CD8-positive, alpha-beta memory T cell (primary cell): Measurements from ENCODE around the gene ADPRH. TPM values are rescaled to one million over a fixed set of nuclear protein-coding genes. Genes with fewer than 3 reads are reported as not detected.
"Not testable (repeated sequence)": the region's sequence is repeated elsewhere in the genome, so short reads cannot be mapped to it uniquely, and the experiment has no call there.

Experiments used
- CTCF ChIA-PET: fragments of 350-600 bp; sonication (Branson Sonifier 250); formaldehyde crosslinking; loops from one replicate; lab custom pipeline; 2021; ENCODE audit warnings: antibody characterized with exemption; lab: Charles Lee
- POLR2A ChIA-PET: fragments of 350-600 bp; sonication (Branson Sonifier 250); formaldehyde crosslinking; loops from one replicate; lab custom pipeline; 2021; ENCODE audit warnings: antibody characterized with exemption; lab: Charles Lee
- DNase-seq, 5 donors: peaks; one replicate each; pipeline versions ENCODE4 v3.0.0 to v3.0.0-alpha.2; 2020 to 2022; ENCODE audit warnings: mixed read lengths in 1 of 5
- H3K27ac ChIP-seq: one replicate; pipeline ENCODE4 v1.7.0; 2013; ENCODE audit warnings: low read depth, mild to moderate bottlenecking, low read length, moderate library complexity
- H3K27me3 ChIP-seq: 2 replicates; pipeline ENCODE4 v1.7.0; 2013; ENCODE audit warnings: low read length, mild to moderate bottlenecking; ENCODE audit not compliant: insufficient read depth, poor library complexity, severe bottlenecking
- H3K36me3 ChIP-seq: 2 replicates; pipeline ENCODE4 v1.7.0; 2013; ENCODE audit warnings: mild to moderate bottlenecking, low read length, moderate library complexity; ENCODE audit not compliant: insufficient read depth
- H3K4me1 ChIP-seq: 2 replicates; pipeline ENCODE4 v1.7.0; 2013; ENCODE audit warnings: mild to moderate bottlenecking, low read length, moderate library complexity; ENCODE audit not compliant: insufficient read depth
- H3K4me3 ChIP-seq: 2 replicates; pipeline ENCODE4 v1.7.0; 2013; ENCODE audit warnings: mild to moderate bottlenecking, low read length
- H3K9me3 ChIP-seq: 2 replicates; pipeline ENCODE4 v1.7.0; 2013; ENCODE audit warnings: mild to moderate bottlenecking, low read length
- H3K27ac Mint-ChIP-seq, 8 donors: one replicate each; pipeline ENCODE4 v1.8.0; 2020 to 2021; ENCODE audit warnings: mixed read lengths in 8 of 8, mild to moderate bottlenecking in 6 of 8, inconsistent platforms in 3 of 8, moderate library complexity in 3 of 8
- H3K27me3 Mint-ChIP-seq, 2 donors: one replicate each; pipeline ENCODE4 v1.8.0; 2020 to 2021; ENCODE audit warnings: mixed read lengths in 2 of 2, mild to moderate bottlenecking in 1 of 2, moderate library complexity in 1 of 2
- H3K36me3 Mint-ChIP-seq, 3 donors: one replicate each; pipeline ENCODE4 v1.8.0; 2020 to 2021; ENCODE audit warnings: mixed read lengths in 3 of 3, inconsistent platforms in 1 of 3, mild to moderate bottlenecking in 1 of 3
- H3K4me1 Mint-ChIP-seq, 3 donors: one replicate each; pipeline ENCODE4 v1.8.0; 2020 to 2021; ENCODE audit warnings: mixed read lengths in 3 of 3, inconsistent platforms in 1 of 3, mild to moderate bottlenecking in 1 of 3
- H3K4me3 Mint-ChIP-seq, 7 donors: one replicate each; pipeline ENCODE4 v1.8.0; 2020 to 2021; ENCODE audit warnings: mixed read lengths in 7 of 7, mild to moderate bottlenecking in 6 of 7, moderate library complexity in 4 of 7, inconsistent platforms in 2 of 7
- H3K9me3 Mint-ChIP-seq, 5 donors: one replicate each; pipeline ENCODE4 v1.8.0; 2020 to 2022; ENCODE audit warnings: mixed read lengths in 5 of 5, mild to moderate bottlenecking in 3 of 5, moderate library complexity in 2 of 5, inconsistent platforms in 1 of 5
- polyA plus RNA-seq: library from polyadenylated mRNA; unstranded; fragments of 300-500 nt; fragmentation: Illumina TruSeq; gene quantifications from one replicate; pipeline ENCODE4 v1.2.3, GENCODE V29; 2021
- total RNA-seq, 2 experiments: library from RNA; stranded (reverse); gene quantifications; one replicate each; pipeline ENCODE4 v1.2.3, GENCODE V29; 2021

The ADPRH gene
- total and polyA plus RNA-seq, 3 experiments from 2014 or later = 2.5 to 7.9 (median 6.8) TPM

GRCh38 chr3:119562307-119562961 is 16.9 kb upstream of the ADPRH start:
- peak in 4 of 5 donors; percentile 33 to 75 (median 38) for DNase-seq
- Mint-ChIP-seq H3K4me3 (peak overlapping the region in 3 of 7 donors; percentile 24 to 49 (median 47)), H3K36me3 (no peaks in the 10 kb centered on the region), H3K27me3 (peaks cover 0 to 2% of the 10 kb centered on the region in 2 donors), H3K9me3 (no peaks in the 10 kb centered on the region), H3K4me1 (peaks cover 15 to 30% (median 26%) of the 10 kb centered on the region in 3 donors), H3K27ac (peak overlapping the region; percentile 78 to 97 (median 89))
- Histone ChIP-seq H3K4me1 (no peaks in the 10 kb centered on the region), H3K4me3 (no peak overlapping the region), H3K27ac (no peak overlapping the region), H3K9me3 (no peaks in the 10 kb centered on the region), H3K36me3 (no peaks in the 10 kb centered on the region), H3K27me3 (no peaks in the 10 kb centered on the region)
- ChIA-PET CTCF (interaction anchor here (0.9 to 1.5 kb wide), 2 partner anchors 18 to 678 kb away, joined by 3 read pairs; no protein-coding TSS in a partner anchor), POLR2A (no interaction called here)

GRCh38 chr3:119563334-119563733 is 16.0 kb upstream of the ADPRH start:
- H3K36me3 ChIP-seq, H3K27me3 Mint-ChIP-seq, POLR2A ChIA-PET, H3K27ac Mint-ChIP-seq, H3K27ac ChIP-seq, H3K4me3 ChIP-seq, H3K4me1 ChIP-seq, H3K9me3 ChIP-seq, DNase-seq, H3K36me3 Mint-ChIP-seq, H3K9me3 Mint-ChIP-seq, H3K4me3 Mint-ChIP-seq, H3K27me3 ChIP-seq: not testable (repeated sequence)
- peaks cover 15 to 23% (median 17%) of the 10 kb centered on the region in 3 donors for H3K4me1 Mint-ChIP-seq
- CTCF ChIA-PET = interaction anchor here (0.9 kb wide), 1 partner anchor 679 kb away, joined by 3 read pairs; no protein-coding TSS in a partner anchor

- no peaks in the 10 kb centered on the region for H3K9me3 ChIP-seq
- H3K36me3 ChIP-seq = no peaks in the 10 kb centered on the region
- no peaks in the 10 kb centered on the region for H3K4me1 ChIP-seq
- no peaks in the 10 kb centered on the region for H3K4me1 Mint-ChIP-seq
- no peak for DNase-seq
- no peak overlapping the region for H3K4me3 ChIP-seq
- peaks cover 0 to 5% (median 0%) of the 10 kb centered on the region in 3 donors for H3K36me3 Mint-ChIP-seq
- no peak overlapping the region for H3K4me3 Mint-ChIP-seq
- ChIA-PET CTCF (no interaction called here), POLR2A (no interaction called here)
- peaks cover 16 to 34% of the 10 kb centered on the region in 2 donors for H3K27me3 Mint-ChIP-seq
- H3K27ac ChIP-seq = no peak overlapping the region
- H3K9me3 Mint-ChIP-seq = no peaks in the 10 kb centered on the region
- peak overlapping the region in 1 of 8 donors; percentile 68 for H3K27ac Mint-ChIP-seq
- H3K27me3 ChIP-seq = no peaks in the 10 kb centered on the region
These were observed 10.1 kb upstream of the ADPRH start for GRCh38 chr3:119569156-119569555.

GRCh38 chr3:119570229-119570628 is 9.1 kb upstream of the ADPRH start:
- no peak overlapping the region for H3K27ac Mint-ChIP-seq
- no peak overlapping the region for H3K4me3 Mint-ChIP-seq
- DNase-seq = no peak

GRCh38 chr3:119571230-119571629 is 8.1 kb upstream of the ADPRH start:
- peaks cover 16 to 34% of the 10 kb centered on the region in 2 donors for H3K27me3 Mint-ChIP-seq
- Histone ChIP-seq H3K4me3 (no peak overlapping the region), H3K9me3 (no peaks in the 10 kb centered on the region), H3K4me1 (no peaks in the 10 kb centered on the region), H3K36me3 (no peaks in the 10 kb centered on the region), H3K27ac (no peak overlapping the region), H3K27me3 (no peaks in the 10 kb centered on the region)
- H3K4me1 Mint-ChIP-seq = no peaks in the 10 kb centered on the region
- H3K27ac Mint-ChIP-seq = no peak overlapping the region
- H3K4me3 Mint-ChIP-seq = no peak overlapping the region
- CTCF ChIA-PET = no interaction called here
- no peak for DNase-seq
- H3K9me3 Mint-ChIP-seq = no peaks in the 10 kb centered on the region
- H3K36me3 Mint-ChIP-seq = peaks cover 0 to 5% (median 0%) of the 10 kb centered on the region in 3 donors
- POLR2A ChIA-PET = no interaction called here

More at GRCh38 chr3:119570229-119570628, 9.1 kb upstream of the ADPRH start:
- H3K36me3 ChIP-seq = no peaks in the 10 kb centered on the region
- Mint-ChIP-seq H3K9me3 (no peaks in the 10 kb centered on the region), H3K36me3 (peaks cover 0 to 5% (median 0%) of the 10 kb centered on the region in 3 donors), H3K4me1 (no peaks in the 10 kb centered on the region), H3K27me3 (peaks cover 16 to 34% of the 10 kb centered on the region in 2 donors)
- POLR2A ChIA-PET = no interaction called here
- H3K27me3 ChIP-seq = no peaks in the 10 kb centered on the region
- H3K4me1 ChIP-seq = no peaks in the 10 kb centered on the region
- H3K4me3 ChIP-seq = no peak overlapping the region
- H3K9me3 ChIP-seq = no peaks in the 10 kb centered on the region
- H3K27ac ChIP-seq = no peak overlapping the region
- CTCF ChIA-PET = no interaction called here

- Histone ChIP-seq H3K36me3 (no peaks in the 10 kb centered on the region), H3K9me3 (no peaks in the 10 kb centered on the region), H3K27ac (no peak overlapping the region), H3K27me3 (no peaks in the 10 kb centered on the region), H3K4me1 (no peaks in the 10 kb centered on the region), H3K4me3 (no peak overlapping the region)
- CTCF ChIA-PET = no interaction called here
- peaks cover 0 to 5% (median 0%) of the 10 kb centered on the region in 3 donors for H3K36me3 Mint-ChIP-seq
- POLR2A ChIA-PET = no interaction called here
- no peak overlapping the region for H3K4me3 Mint-ChIP-seq
- H3K27me3 Mint-ChIP-seq = peaks cover 16 to 34% of the 10 kb centered on the region in 2 donors
- no peaks in the 10 kb centered on the region for H3K9me3 Mint-ChIP-seq
- DNase-seq = no peak
- H3K27ac Mint-ChIP-seq = peak overlapping the region in 1 of 8 donors; percentile 22
- H3K4me1 Mint-ChIP-seq = no peaks in the 10 kb centered on the region
These were observed 7.6 kb upstream of the ADPRH start for GRCh38 chr3:119571688-119572087.

GRCh38 chr3:119575507-119575906 is 3.8 kb upstream of the ADPRH start:
- Mint-ChIP-seq H3K9me3 (no peaks in the 10 kb centered on the region), H3K36me3 (peaks cover 0 to 6% (median 0%) of the 10 kb centered on the region in 3 donors), H3K4me1 (peaks cover 13 to 14% (median 14%) of the 10 kb centered on the region in 3 donors), H3K4me3 (no peak overlapping the region), H3K27ac (no peak overlapping the region), H3K27me3 (peaks cover 11 to 15% of the 10 kb centered on the region in 2 donors)
- ChIA-PET POLR2A (no interaction called here), CTCF (no interaction called here)
- Histone ChIP-seq H3K4me1 (no peaks in the 10 kb centered on the region), H3K27ac (no peak overlapping the region), H3K27me3 (no peaks in the 10 kb centered on the region), H3K36me3 (no peaks in the 10 kb centered on the region), H3K9me3 (no peaks in the 10 kb centered on the region), H3K4me3 (no peak overlapping the region)
- no peak for DNase-seq

GRCh38 chr3:119580067-119580760 is 922 bp downstream of the ADPRH start:
- no peaks in the 10 kb centered on the region for H3K9me3 ChIP-seq
- peaks cover 3 to 7% of the 10 kb centered on the region in 2 donors for H3K27me3 Mint-ChIP-seq
- peaks cover 15 to 24% (median 15%) of the 10 kb centered on the region in 3 donors for H3K4me1 Mint-ChIP-seq
- no peaks in the 10 kb centered on the region for H3K27me3 ChIP-seq
- ChIA-PET POLR2A (no interaction called here), CTCF (interaction anchor here (1.4 kb wide), 1 partner anchor 18 kb away, joined by 3 read pairs; no protein-coding TSS in a partner anchor)
- peak in 2 of 5 donors; percentile 13 to 51 for DNase-seq
- H3K4me3 Mint-ChIP-seq = peak overlapping the region; percentile 85 to 97 (median 95)
- no peaks in the 10 kb centered on the region for H3K4me1 ChIP-seq
- peak overlapping the region; percentile 74 for H3K4me3 ChIP-seq
- peak overlapping the region; percentile 8 to 96 (median 91) for H3K27ac Mint-ChIP-seq
- peak overlapping the region; percentile 57 for H3K27ac ChIP-seq
- H3K36me3 Mint-ChIP-seq = peaks cover 0 to 6% (median 0%) of the 10 kb centered on the region in 3 donors
- H3K36me3 ChIP-seq = no peaks in the 10 kb centered on the region
- H3K9me3 Mint-ChIP-seq = no peaks in the 10 kb centered on the region
